Epithelial cell of proximal tubule (primary cell): ENCODE measurements around the gene C2orf68. TPM values are rescaled to one million over a fixed set of nuclear protein-coding genes. Genes with fewer than 3 reads are reported as not detected.

Experiments used
- DNase-seq: peaks from one replicate; pipeline ENCODE4 v3.0.0-alpha.2; 2011; ENCODE audit warnings: low read depth
- H3K4me3 ChIP-seq: 2 replicates; pipeline ENCODE4 v1.5.1; 2011; ENCODE audit warnings: low read depth, mild to moderate bottlenecking, low read length
- total RNA-seq: library from RNA; depleted of rRNA; stranded (reverse); fragments of >200 nt; gene quantifications from 2 replicates; pipeline ENCODE4 v1.2.3, GENCODE V29; 2015
- TF ChIP-seq, protein P1 (sequence below): conservative IDR thresholded peaks from 2 replicates; pipeline ENCODE4 v1.5.1; 2012; ENCODE audit warnings: low read depth, mild to moderate bottlenecking, low read length

Gene C2orf68
- total RNA-seq, 1 donor from 2014 or later: 9.9 TPM

DNA sequence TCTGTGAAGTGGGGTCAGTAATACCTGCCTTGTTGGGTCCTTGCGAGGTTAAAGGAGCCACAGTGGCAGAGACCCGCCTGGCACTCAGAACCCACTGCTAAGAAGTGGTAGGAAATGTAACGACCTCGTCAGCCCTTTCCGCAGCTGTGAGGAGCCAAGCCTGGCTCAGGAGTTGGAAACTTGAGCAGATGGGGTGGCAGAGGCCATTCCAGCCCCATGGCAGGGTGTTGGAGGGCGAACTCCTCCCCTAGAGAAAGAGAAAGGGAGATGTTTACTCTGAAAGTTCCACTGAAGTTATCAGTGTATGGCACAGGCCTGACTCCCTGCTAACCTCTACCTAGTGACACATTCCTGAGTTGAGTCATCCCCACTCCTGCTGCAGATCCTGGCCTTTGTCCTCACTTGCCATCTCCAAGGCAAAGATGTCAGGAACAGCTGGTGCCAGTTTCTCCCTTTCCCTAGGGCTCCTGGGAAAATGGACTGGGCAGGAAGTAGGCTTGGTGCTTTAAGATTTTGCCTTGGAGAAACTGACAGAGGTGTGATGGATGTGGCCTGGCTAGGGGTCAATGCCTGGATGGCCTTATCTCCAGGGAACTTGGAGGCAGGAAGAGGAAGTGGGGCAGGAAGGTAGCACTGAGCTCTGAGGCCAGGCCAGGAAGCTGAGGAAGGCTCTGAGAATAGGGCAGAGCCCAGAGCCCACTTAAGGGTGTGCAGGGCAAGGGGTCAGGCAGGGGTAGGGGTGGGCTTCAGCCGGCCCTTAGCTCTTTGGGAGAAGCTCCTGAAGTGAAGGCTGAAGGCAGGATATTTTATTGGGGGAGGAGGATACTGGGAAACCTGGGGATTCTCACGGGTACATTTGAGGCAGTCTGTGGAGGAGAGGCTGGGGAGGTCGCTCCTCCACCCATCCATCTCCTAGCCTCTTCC lies 26.7 kb downstream of the C2orf68 start:
- peak overlapping the region; percentile 54 for H3K4me3 ChIP-seq
- TF ChIP-seq, protein P1, sequence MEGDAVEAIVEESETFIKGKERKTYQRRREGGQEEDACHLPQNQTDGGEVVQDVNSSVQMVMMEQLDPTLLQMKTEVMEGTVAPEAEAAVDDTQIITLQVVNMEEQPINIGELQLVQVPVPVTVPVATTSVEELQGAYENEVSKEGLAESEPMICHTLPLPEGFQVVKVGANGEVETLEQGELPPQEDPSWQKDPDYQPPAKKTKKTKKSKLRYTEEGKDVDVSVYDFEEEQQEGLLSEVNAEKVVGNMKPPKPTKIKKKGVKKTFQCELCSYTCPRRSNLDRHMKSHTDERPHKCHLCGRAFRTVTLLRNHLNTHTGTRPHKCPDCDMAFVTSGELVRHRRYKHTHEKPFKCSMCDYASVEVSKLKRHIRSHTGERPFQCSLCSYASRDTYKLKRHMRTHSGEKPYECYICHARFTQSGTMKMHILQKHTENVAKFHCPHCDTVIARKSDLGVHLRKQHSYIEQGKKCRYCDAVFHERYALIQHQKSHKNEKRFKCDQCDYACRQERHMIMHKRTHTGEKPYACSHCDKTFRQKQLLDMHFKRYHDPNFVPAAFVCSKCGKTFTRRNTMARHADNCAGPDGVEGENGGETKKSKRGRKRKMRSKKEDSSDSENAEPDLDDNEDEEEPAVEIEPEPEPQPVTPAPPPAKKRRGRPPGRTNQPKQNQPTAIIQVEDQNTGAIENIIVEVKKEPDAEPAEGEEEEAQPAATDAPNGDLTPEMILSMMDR: no peak
- DNase-seq: no peak

DNA sequence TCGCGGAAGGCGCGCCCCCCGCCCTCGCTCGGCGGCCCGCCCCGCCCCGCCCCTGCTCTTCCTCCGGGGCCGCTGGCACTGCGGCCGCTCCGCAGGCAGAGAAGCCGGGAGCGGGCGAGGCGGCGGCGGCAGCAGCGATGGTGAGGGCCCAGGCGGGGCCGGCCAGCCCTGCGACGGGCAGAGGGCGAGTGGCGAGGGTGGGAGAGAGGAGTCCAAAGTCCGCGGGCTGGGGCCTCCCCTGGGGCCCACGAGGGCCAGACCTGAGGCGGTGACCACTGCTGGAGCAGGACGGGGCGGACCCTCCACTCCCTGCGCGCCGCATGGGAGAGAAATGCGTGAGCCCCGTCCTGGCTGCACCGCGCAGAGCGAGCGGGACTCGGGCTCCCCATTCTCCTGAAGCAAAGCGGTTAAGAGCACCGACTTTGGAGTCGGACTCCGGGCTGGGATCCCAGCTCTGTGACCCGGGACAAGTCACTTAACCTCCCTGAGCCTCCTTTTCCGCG lies 27.5 kb downstream of the C2orf68 start, which contains the start of gene VAMP5:
Gene VAMP5, plus strand, starts transcription at position 78 of the 503 bp plus-strand sequence. Its CDS starts 60 bp downstream, at position 138.
- TF ChIP-seq, protein P1: no peak
- H3K4me3 ChIP-seq: peak within 1 kb of the TSS; percentile 54
- DNase-seq: no peak

DNA sequence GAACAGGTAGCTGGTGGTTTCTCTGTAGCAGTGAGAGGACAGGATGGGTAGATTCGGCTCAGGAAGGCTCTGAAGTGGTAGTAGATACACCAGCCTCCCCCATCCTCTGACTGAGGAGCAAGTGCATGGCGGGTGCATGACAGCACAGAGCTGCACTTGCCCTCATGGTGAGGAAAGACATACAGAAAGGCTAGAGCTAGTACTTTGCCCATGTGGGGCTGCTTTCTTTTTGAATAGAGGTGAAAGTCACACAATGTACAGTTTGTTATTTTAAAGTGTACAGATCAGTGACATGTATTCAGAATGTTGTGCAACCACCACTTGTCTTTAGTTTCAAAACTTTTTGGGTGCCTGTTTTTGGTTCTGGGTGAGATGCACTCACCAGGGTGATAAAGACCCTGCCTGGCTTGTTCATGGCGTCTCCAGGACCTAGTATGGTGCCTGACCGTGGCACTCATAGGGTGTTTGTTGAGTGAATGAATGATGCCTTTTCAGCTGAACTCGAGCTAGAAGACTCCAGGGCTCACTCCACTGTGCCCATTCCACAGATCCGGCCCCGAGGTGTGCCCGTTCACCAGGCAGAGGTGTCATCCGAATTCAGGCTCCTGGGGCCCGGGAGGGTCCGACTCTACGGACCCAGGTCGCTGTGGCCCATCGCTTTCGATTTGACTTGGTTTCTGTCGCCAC lies 28.1 kb downstream of the C2orf68 start:
- H3K4me3 ChIP-seq: peak overlapping the region; percentile 54
- TF ChIP-seq, protein P1: no peak
- no peak for DNase-seq

DNA sequence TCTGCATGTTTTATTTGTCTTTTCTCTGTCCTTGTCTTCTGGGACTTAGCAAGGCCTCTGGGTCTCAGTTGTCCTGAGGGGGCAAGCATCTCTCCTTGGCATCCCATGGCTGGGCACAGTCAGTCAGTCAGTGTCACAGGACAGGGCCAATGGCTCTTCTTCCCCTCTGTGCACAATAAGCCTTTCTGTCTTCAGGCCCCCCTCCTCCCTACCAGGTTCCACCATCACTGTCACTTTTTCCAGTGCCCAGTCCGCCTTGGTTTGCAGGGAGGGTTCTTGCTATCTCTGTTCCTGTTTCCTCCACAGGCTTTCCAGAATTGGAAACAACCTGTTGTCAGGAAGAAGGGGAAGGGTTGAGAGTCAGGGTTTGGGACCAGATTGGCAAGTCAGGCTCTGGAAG lies 29.4 kb downstream of the C2orf68 start:
- H3K4me3 ChIP-seq: no peak overlapping the region
- TF ChIP-seq, protein P1: no peak
- DNase-seq: no peak

DNA sequence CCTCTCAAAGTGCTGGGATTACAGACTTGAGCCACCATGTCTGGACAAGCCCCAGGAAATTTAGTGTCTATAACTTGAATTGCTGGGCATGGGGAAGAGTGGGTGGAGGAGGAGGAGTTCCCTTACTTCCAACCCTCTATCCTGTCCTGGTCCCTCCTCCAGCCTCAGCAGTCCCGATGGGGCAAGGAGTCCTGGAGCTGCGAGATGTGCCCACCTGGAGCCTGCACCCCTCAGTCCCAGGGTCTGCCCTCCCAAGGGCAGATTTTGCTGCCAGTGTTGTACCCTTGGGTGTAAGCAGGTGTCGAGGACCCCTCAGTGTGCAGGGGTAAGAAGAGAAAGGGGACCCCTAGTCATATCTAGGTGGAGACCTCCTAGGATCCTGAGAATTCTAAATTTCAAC lies 31.7 kb downstream of the C2orf68 start:
- no peak overlapping the region for H3K4me3 ChIP-seq
- no peak for DNase-seq
- TF ChIP-seq, protein P1: no peak

DNA sequence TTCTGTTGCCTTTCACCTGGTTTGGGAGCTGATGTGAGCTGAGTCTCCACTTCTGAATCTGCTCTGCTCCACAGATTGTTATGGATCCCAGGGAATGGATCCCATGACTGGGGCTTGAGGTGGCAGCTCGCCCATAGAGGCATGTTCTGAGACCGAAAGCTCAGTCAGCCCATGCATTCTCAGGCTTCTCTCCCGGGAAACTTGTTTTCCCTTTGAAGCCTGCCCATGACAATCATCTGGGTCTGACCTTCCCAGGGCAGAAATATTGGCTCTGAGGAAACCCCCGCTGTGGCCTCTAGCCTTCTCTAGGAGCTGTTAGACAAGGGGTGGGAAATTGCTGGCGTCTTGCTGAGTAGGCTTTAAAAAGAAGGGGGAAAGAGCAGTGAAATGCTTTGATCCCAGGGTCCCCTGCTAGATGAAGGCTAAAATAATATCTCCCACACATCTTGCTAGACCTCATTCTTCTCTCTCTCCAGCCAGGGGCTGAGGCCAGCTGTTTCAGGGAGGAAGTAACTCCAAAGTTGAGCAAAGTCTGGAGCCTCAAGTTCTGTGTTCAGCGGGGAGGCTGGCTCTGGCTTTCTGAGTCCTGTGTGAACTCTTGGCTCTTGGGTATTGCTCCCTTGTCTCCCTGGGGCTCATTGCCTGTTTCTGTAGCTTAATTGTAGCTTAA lies 32.5 kb downstream of the C2orf68 start:
- TF ChIP-seq, protein P1: no peak
- peak overlapping the region; percentile 81 for H3K4me3 ChIP-seq
- no peak for DNase-seq
